Panc1 (cell line): ENCODE data around the gene SPDYE6.
"Not testable (repeated sequence)": the region's sequence is repeated elsewhere in the genome, so short reads cannot be mapped to it uniquely, and the experiment has no call there.

Experiments
- POLR2AphosphoS5 ChIP-seq: IDR thresholded peaks from 2 replicates; pipeline ENCODE4 v1.6.1; 2012; ENCODE audit warnings: mild to moderate bottlenecking, low read depth, low read length, moderate library complexity
- TF ChIP-seq, protein P1 (sequence below): fragments of 450-650 bp; IDR thresholded peaks from 2 replicates; pipeline ENCODE4 v1.5.1; 2017; ENCODE audit warnings: mild to moderate bottlenecking
- TF ChIP-seq, protein P2 (sequence below), 2 experiments: IDR thresholded peaks; 2 replicates each; pipeline ENCODE4 v1.6.1; 2011 to 2012; ENCODE audit warnings: low read depth in 2 of 2, control low read depth in 1 of 2, low read length in 1 of 2, mild to moderate bottlenecking in 1 of 2, moderate library complexity in 1 of 2; ENCODE audit not compliant: insufficient read depth in 1 of 2

DNA sequence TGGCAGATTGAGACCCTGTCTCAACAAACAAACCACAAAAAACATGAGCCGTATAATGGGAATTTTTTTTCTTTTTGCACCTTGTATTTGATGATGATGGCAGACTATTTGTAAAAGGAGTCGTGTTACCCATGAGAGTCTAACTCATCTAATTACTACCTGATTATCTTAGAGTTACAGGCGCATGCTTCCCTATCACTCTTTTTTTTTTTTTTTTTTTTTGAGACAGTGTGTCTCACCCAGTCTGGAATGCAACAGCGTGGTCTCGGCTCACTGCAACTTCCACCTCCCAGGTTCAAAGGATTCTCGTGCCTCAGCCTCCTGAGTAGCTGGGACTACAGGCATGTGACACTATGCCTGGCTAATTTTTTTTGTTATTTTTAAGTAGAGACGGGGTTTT lies 9.1 kb upstream of the SPDYE6 start:
- TF ChIP-seq, protein P1, sequence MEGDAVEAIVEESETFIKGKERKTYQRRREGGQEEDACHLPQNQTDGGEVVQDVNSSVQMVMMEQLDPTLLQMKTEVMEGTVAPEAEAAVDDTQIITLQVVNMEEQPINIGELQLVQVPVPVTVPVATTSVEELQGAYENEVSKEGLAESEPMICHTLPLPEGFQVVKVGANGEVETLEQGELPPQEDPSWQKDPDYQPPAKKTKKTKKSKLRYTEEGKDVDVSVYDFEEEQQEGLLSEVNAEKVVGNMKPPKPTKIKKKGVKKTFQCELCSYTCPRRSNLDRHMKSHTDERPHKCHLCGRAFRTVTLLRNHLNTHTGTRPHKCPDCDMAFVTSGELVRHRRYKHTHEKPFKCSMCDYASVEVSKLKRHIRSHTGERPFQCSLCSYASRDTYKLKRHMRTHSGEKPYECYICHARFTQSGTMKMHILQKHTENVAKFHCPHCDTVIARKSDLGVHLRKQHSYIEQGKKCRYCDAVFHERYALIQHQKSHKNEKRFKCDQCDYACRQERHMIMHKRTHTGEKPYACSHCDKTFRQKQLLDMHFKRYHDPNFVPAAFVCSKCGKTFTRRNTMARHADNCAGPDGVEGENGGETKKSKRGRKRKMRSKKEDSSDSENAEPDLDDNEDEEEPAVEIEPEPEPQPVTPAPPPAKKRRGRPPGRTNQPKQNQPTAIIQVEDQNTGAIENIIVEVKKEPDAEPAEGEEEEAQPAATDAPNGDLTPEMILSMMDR, result not testable (repeated sequence)
- not testable (repeated sequence) for TF ChIP-seq POLR2AphosphoS5
- TF ChIP-seq, protein P2, sequence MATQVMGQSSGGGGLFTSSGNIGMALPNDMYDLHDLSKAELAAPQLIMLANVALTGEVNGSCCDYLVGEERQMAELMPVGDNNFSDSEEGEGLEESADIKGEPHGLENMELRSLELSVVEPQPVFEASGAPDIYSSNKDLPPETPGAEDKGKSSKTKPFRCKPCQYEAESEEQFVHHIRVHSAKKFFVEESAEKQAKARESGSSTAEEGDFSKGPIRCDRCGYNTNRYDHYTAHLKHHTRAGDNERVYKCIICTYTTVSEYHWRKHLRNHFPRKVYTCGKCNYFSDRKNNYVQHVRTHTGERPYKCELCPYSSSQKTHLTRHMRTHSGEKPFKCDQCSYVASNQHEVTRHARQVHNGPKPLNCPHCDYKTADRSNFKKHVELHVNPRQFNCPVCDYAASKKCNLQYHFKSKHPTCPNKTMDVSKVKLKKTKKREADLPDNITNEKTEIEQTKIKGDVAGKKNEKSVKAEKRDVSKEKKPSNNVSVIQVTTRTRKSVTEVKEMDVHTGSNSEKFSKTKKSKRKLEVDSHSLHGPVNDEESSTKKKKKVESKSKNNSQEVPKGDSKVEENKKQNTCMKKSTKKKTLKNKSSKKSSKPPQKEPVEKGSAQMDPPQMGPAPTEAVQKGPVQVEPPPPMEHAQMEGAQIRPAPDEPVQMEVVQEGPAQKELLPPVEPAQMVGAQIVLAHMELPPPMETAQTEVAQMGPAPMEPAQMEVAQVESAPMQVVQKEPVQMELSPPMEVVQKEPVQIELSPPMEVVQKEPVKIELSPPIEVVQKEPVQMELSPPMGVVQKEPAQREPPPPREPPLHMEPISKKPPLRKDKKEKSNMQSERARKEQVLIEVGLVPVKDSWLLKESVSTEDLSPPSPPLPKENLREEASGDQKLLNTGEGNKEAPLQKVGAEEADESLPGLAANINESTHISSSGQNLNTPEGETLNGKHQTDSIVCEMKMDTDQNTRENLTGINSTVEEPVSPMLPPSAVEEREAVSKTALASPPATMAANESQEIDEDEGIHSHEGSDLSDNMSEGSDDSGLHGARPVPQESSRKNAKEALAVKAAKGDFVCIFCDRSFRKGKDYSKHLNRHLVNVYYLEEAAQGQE (IDR thresholded peaks at IDR 0.05; ENCODE audit: insufficient read depth in 1 of 2, low read depth in 2 of 2, low read length in 1 of 2), result not testable (repeated sequence)
